GM12865 (cell line): ENCODE measurements around the gene BGLAP.
A peak's percentile ranks its signal among the peaks of the same experiment; 100 is the strongest.

Source experiments
- DNase-seq: peaks from one replicate; pipeline ENCODE4 v3.0.0; 2010; ENCODE audit warnings: low read depth
- H3K4me3 ChIP-seq: 2 replicates; pipeline ENCODE4 v1.5.1; 2011; ENCODE audit warnings: mild to moderate bottlenecking, low read depth, low read length, control low read depth
- CTCF ChIP-seq: IDR thresholded peaks from 2 replicates; pipeline ENCODE4 v1.5.1; 2011; ENCODE audit warnings: low read length, control low read depth, low read depth, inconsistent platforms; ENCODE audit not compliant: insufficient read depth; ENCODE audit errors: missing control alignments

BGLAP gene

DNA sequence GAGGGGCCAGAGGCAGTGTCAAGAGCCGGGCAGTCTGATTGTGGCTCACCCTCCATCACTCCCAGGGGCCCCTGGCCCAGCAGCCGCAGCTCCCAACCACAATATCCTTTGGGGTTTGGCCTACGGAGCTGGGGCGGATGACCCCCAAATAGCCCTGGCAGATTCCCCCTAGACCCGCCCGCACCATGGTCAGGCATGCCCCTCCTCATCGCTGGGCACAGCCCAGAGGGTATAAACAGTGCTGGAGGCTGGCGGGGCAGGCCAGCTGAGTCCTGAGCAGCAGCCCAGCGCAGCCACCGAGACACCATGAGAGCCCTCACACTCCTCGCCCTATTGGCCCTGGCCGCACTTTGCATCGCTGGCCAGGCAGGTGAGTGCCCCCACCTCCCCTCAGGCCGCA, at the start of gene BGLAP:
Gene BGLAP (plus strand): TSS at position 259 of the 400 bp plus-strand sequence. CDS start 48 bp downstream, at position 307.
- no peak within 1 kb of the TSS for H3K4me3 ChIP-seq
- DNase-seq, result no peak
- no peak for TF ChIP-seq CTCF

DNA sequence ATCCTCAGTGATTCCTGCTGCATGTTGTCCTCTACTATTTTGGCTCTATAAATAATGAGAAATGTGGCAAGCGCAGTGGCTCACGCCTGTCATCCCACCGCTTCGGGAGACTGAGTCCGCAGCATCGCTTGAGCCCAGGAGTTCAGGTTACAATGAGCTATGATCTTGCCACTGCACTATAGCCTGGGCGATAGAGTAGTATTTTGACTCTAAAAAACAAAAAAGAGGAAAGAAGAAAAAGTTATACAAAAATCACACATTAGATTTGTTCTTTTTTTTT, 48.8 kb upstream of the BGLAP start:
- peak overlapping the region; percentile 62 for H3K4me3 ChIP-seq
- TF ChIP-seq CTCF, result no peak

DNA sequence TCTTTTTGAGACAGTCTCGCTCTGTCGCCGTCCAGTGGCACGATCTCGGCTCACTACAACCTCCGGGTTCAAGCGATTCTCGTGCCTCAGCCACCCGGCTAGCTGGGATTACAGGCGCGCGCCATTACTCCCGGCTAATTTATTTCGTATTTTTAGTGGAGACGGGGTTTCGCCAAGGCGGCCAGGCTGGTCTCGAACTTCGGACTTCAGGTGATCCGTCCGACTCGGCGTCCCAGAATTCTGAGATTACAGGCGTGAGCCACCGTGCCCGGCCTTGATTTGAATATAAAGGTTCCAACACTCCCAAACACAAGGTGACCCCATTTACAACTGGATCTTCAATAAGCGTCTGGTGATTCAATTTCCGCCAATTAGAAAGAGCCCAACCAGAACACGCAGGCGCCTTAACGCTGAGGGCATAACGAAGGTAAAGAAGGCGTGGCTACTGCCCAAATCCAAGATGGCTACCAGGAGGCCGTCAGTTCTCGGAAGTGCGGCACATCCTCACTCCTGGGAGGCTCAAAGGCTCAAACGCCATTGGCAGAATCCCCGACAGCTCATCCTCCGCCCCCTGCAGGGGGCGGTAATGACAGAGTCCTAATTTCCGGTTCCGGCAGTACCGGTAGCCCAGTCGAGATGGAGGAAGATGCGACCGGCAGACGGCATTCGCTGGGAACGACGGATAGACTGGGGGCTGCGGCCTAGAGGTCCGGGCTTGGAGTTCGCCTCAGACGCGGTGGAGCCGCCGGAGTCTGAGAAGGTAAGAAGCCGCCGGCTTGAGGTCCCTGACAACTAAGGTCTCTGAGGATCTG, 48.3 kb upstream of the BGLAP start, which contains the start of gene SLC25A44:
Gene SLC25A44 (plus strand): TSS at position 617 of the 812 bp plus-strand sequence. CDS start 5,744 bp downstream, outside the sequence.
- peak; percentile 39 for TF ChIP-seq CTCF
- peak; percentile 99 for DNase-seq
- H3K4me3 ChIP-seq, result peak within 1 kb of the TSS; percentile 87

More for the DNA sequence above, 48.8 kb upstream of the BGLAP start:
- DNase-seq, result no peak

GRCh38 chr1:156194300-156194652, 47.7 kb upstream of the BGLAP start:
- TF ChIP-seq CTCF, result no peak
- H3K4me3 ChIP-seq, result peak overlapping the region; percentile 87
- no peak for DNase-seq

DNA sequence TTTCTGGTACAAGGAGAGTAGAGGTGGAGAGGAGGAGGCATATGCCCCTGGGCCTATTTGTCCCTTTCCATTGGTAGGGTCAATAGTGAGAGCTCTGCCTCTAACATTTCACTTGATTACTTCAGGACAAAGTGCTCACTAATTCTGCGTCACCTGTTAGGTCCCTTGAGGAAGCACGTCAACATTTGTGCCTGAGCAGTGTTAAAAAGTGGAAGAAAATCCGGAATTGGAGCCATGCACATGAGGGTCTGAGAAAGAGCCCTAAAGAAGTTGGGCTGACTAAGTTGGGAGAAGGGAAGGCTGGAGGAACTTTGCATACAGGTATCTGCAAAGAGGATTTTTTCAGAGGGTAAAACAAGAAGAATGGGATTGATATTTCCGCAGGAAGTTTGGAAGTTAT, 46.1 kb upstream of the BGLAP start:
- no peak overlapping the region for H3K4me3 ChIP-seq
- DNase-seq, result no peak
- TF ChIP-seq CTCF, result no peak

DNA sequence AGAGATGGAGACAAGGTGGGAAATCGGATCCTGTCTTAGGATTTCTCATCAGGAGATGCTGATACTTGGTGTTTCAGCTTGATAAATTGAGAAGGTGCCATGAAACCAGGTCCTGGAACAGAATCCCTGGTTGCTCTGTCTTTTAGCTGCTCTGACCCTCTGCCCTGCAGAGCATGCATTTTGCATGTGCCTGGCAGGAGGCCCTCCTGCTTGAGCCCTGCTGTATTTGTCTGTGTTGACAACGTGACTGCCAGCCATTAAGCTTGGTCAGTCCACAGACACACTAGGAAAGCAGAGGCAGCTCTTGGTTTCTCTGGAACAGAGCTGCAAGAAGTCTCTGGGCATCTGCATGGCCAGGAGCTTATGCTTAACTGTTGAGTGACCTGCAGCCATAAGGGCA, 45.5 kb upstream of the BGLAP start:
- H3K4me3 ChIP-seq, result no peak overlapping the region
- DNase-seq, result no peak
- no peak for TF ChIP-seq CTCF

DNA sequence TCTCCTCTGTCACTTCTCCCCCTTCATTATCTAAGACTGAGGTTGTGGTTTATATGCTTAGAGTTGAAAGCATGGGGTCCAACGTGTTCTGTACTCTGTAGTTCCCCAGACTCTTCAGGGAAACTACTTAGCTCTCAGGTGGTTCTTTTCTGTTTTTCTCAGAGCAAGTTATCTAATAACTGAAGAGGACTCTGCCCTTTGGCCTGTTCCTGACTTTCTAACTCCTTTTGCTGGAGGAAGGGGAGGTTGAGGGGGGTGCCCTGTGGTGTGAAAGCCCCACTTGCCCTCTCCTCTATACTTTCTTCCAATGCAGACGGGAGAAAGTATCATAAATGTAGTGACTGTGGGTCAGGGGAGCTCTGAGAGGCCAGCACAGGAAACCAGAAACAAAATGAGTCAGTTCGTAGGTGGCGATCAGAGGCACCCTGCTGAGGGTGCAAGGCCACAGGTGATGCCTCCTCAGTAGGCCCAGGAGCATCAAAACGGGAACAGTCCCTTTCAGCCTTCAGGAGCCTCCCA, 43.1 kb upstream of the BGLAP start:
- no peak overlapping the region for H3K4me3 ChIP-seq
- no peak for TF ChIP-seq CTCF
- DNase-seq, result peak; percentile 52
